Measurements from ENCODE around the gene ZCCHC24.
A peak's percentile ranks its signal among the peaks of the same experiment; 100 is the strongest.

Gene ZCCHC24

DNA sequence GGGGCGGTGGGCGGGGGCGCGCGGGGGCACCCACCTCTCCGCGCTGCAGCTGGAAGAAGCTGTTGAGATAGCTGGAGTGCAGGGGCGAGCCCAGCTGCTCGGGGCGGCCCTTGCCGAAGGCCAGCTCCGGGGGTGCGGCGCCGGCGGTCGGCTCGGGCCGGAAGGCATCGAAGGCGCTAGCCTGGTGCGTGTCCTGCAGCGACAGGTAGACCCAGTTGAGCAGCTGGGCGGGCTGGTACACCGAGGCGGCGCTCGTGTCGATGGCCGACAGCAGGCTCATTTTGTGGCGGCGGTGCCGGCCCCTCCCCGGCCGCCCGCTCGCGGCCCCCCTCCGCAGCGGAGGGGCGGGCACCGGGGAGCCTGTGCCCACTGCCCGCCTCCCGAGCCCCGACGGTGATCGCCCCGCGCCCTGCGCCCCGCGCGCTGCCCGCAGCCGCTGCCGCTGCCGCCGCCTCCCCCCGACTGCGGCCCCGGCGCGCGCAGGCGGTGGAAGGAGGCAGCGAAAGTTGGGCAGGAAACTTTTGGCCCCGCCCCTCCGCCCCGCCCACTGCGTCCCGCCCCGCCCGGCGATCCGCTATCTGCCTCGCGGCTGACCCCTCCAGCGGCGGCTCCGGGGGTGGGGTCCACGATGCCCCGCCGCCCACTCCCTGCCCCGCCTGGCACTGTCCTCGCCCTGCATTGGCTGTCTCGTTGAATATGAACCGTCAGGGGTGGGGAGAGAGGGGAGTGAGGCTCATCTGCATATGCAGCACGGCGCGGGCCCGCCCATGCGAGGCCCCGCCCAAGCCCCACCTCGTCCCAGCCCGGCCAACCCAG lies at the start of gene ZCCHC24:
Gene ZCCHC24 (minus strand): TSS at position 464 of the 816 bp plus-strand sequence. CDS start 184 bp downstream, at position 280.
- DNase-seq, result peak; percentile 87 to 94 (median 90)

DNA sequence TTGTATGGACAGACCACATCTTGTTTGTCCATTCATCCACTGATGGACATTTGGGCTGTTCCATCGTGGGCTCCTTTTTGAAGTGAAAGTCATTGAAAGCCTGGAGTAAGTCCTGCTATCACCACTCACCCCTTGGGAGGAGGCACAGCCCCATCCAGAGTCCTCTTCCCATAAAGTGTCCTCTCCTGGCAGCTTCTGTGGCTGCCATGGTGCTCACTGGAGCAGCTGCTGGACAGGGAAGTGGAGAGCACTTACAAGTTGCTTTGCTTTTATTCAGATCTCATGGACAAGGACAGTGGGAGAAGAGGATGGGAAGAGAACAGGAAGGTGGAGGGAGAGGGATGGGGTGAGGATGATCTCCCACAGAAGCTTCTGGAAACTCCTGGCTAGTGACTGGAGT lies 48.4 kb upstream of the ZCCHC24 start:
- no peak for DNase-seq

GRCh38 chr10:79492839-79493238 lies 47.4 kb upstream of the ZCCHC24 start:
- no peak for DNase-seq

DNA sequence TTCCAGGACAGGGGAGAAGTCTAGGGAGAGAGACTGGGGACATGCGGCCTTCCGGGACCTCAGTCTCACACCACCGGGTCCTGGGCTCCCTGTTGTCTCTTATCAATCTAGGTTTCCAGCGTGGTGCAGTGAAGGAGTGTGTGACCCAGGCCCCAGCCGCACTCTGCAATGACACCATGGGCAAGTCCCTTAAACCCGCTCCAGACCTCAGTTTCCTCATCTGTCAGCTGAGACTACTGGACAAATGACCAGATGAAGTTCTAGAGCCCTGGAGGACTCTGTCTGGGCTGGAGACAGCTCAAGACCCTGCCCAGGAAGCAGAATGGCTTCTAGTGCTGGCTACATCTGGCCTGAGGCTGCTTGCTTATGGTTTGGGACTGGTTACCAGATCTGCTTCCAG lies 46.8 kb upstream of the ZCCHC24 start:
- no peak for DNase-seq

DNA sequence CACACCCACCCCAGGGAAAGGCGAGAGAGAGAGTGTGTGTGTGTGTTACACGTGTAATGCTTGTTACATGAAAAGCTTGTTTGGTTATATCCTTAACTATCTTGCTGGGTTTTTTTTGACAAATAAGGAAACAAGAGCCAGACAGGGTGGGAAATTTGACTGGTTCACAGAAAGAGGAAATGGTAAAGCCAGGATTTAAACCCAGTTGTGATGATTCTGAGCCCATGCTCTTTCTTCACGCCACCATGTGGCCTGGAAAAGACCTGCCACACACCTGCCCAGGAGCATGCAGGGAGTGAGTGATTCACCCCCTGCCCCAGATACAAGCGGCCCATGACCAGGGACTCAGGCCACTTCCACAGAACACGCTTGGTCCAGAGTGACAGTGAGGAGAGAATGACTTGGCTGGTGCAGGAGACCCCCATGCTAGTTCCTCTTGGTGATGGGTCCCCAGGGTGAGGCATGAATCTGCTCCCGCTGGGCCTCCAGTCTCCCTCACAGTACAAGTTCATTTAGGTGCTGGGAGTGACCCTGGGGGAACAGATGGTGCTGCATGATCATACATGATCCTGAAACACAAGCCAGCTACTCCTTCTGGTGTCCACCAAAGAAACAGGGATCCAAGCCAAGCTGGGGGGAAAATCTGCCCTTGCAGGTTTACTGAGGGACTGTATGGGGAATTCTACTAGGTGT lies 45.9 kb upstream of the ZCCHC24 start:
- no peak for DNase-seq

DNA sequence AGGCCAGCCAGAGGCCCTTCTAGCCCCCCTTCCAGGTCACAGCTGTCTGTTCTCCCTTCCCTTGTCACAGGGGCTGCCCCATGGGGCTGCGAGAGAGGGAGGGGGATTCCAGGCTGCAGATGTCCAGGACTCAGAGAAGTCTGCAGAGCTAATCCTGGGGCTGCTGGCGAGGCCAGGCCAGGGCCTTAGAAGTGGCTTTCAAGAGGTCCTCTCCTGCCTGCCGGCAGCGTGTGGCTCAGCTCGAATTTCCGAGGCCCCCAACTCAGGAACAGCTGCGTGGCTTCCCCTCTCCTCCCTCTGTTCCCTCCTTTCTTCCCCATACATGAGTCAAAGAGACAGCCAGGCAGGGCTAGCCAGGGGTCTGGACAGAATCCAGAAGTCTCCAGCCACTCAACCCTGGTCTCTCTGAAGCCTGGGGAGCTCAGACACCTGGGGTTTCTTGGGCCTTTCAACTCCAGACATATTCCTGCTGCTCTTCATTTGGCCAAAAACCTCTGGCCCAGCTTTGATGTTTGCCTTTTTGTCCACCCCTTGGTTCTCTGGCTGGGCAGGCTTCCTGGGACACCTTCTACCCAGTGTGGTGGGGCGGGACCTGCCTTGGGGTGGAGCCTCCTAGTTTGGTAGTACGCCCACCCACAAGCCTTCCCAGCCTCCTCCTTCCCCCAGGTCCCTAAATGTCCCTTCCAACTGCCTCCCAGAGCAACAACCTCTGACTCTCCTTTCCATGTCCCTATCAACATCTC lies 45.1 kb upstream of the ZCCHC24 start:
- DNase-seq, result no peak

GRCh38 chr10:79488870-79489269 lies 43.4 kb upstream of the ZCCHC24 start:
- DNase-seq, result no peak

GRCh38 chr10:79488336-79488735 lies 42.9 kb upstream of the ZCCHC24 start:
- DNase-seq, result no peak

DNA sequence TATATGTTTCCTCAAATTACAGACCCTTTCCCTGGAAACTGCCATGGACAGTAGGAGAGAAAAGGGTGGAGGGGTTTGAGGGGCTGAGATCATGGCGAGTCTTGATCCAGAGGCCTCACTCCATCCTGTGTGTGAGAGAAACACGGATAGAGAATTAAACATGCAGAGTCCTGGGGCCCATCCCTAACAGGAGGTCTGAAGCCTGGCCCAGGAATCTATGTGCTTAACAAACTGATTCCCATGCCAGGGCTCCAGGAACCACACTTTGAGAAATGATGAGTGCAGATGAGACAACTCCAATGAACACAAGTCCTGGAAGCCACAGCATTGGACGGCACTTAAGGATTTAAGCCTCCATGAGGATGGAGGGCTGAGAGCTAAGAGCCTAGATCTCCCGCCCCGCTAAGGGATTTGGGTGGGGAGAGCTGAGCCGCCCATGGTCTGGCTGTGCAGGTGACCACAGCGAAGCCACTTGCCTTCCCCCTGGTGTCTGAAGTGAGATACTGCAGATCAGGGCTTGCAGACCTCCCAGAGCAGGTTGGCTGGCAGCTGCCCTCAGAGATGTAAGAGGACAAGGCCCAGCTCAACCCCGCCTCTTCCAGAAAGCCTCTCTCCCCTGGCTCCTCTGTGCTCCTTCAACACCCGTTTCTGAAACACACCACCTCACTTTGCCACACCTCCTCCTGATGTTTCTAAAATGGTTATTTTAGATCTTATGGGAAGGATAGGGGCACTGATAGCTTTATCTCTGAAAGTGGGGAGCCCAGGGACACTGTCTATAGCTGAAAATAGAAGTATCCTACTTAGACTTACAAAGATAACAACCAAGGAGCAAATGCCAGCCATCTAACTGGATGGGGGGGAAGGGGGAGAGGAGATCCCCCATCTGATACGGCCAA lies 42.1 kb upstream of the ZCCHC24 start:
- DNase-seq, result no peak

GRCh38 chr10:79484476-79484875 lies 39.1 kb upstream of the ZCCHC24 start:
- no peak for DNase-seq

GRCh38 chr10:79483948-79484347 lies 38.5 kb upstream of the ZCCHC24 start:
- no peak for DNase-seq

DNA sequence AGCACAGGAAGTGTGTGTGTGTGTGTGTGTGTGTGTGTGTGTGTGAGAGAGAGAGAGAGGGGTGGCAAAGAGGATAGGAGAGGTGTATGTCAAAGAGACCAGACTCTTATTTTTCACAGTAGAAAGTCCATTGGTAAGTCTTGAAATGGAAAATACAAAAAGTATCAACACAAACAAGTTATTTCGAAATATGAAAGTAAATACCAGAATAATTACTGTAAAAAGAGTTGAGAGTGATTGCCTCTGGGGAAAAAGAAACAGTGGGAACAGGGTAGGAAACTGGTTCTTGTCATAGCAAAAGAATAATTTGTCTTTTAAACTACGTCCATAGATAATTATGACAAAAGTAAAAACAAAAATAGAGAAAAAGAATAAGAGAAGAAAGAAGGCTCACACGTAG lies 37.9 kb upstream of the ZCCHC24 start:
- DNase-seq, result no peak

DNA sequence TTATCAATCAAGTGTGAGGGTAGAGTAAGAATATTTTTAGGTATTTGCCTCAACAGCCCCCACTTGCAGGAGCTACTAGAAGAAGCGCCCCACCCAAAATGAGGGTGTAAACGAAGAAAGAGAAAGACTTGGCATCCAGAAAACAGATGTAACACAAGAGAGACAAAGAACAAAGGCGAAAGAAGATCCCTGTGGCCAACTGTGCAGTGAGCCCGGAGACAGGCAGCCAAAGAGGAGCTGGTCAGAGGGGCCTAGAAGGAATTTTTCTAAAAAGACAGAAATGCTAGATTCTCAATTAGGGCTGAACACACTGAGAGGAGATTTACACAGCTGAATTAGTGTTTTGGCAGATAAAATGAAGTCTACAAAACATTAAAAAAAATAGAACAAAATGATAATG lies 37.3 kb upstream of the ZCCHC24 start:
- DNase-seq, result no peak

DNA sequence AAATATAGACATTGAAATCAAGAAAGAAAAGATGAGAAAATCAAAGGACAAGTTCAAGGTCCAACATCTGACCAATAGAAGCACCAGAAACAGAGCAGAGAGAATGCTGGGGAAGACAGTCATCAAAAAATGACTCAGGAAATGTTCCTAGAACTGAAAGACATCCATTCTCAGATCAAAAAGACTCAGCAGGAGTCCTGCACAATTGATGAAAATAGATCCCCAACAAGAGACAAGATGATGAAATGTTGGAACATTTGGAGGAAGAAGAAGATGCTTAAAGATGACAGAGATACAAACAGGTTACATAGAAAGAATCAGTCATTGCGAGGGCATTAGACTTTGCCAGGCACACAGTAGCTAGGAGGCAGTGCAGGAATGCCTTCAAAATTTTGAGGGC lies 36.9 kb upstream of the ZCCHC24 start:
- DNase-seq, result no peak

DNA sequence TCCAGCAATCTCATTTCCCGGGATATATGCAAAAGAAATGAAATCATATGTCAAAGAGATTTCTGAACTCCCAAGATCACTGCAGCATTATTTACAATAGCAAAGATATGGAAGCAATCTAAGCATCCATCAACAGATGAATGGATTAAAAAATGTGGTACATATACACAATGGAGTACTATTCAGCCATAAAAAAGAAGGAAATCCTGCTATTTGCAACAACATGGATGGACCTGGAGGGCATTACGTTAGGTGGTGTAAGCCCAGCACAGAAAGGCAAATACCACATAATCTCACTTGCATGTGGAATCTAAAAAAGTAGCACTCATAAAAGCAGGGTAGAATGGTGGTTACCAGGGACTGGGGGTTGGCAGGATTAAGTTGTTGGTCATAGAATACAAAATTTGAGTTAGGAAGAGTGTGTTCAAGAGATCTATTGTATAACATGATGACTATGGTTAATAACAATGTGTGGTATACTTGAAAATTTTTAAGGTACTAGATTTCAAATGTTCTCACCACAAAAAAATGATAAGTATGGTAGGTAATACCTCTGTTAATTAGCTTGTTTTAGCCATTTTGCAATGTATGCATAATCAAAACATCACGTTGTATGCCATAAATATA lies 34.0 kb upstream of the ZCCHC24 start:
- DNase-seq, result no peak

- no peak for DNase-seq
Measured at GRCh38 chr10:79477456-79477855, 32.0 kb upstream of the ZCCHC24 start.

DNA sequence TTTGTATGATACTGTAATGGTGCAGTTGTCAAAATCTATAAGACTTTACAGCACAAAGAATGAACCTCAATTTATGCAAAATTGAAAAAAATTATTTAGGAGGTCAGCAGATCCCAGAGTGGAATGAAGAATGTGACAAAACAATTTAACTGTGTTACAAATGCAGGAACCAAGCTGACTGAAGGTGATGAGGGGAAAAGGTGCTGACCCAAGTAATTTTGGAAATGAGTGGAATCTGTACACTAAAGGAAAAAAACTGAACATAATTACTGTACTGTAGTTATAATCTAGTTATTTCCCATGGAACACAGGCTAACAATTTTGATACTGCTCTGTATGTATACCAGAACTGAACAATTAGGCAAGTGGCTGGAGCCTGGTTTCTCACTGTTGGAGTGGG lies 31.2 kb upstream of the ZCCHC24 start:
- DNase-seq, result no peak

DNA sequence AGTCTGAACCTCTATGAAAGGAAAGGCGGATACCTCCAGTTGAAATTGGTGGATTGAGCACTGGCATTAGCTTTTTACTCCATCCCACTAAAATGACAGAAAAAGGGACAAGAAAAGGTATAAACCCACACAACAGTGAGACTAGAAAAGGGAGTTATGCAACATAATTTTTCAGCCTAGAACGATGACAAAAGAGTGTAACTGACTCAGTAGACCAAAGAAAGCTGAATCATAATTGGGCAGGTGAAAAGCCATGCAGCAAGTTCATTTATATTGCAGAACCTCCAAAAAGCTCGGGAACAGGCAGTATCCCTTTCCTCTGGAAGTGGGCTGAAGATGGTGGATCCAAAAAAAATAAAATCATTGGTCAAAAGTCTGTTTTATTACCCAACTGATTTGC lies 30.5 kb upstream of the ZCCHC24 start:
- no peak for DNase-seq

- DNase-seq, result no peak
Measured at GRCh38 chr10:79475119-79475653, 29.8 kb upstream of the ZCCHC24 start.

DNA sequence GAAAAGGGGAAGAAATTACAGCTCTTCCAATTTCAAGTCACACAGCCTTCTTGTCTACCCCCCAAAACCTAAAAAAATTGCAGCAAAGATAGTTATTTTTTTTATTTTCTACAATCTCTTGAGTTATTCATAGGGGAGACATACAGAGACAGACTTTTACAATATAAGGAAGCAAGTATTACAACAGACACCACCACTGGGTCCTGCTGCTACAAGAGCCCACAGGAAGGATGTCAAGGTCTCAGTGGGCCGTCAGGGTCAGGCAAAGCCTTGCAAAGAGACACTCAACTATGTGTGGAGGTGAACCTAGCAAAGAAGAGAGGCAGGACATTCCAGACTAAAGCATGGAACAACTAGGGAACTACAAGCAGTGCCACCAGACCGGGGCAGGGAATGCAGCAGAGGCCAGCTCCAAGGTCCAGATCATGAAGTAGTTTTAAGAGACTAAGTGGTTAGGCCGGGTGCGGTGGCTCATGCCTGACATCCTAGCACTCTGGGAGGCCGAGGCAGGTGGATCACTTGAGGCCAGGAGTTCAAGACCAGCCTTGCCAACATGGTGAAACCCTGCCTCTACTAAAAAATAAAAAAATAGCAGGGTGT lies 28.2 kb upstream of the ZCCHC24 start:
- no peak for DNase-seq

GRCh38 chr10:79472951-79473350 lies 27.5 kb upstream of the ZCCHC24 start:
- no peak for DNase-seq
